ENCODE results near the gene SERHL2. TPM values are rescaled to one million over a fixed set of nuclear protein-coding genes. Genes with fewer than 3 reads are reported as not detected.

The SERHL2 gene, protein sequence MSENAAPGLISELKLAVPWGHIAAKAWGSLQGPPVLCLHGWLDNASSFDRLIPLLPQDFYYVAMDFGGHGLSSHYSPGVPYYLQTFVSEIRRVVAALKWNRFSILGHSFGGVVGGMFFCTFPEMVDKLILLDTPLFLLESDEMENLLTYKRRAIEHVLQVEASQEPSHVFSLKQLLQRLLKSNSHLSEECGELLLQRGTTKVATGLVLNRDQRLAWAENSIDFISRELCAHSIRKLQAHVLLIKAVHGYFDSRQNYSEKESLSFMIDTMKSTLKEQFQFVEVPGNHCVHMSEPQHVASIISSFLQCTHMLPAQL
- 4.9 and 7.1 TPM in 2 replicates for total RNA-seq

DNA sequence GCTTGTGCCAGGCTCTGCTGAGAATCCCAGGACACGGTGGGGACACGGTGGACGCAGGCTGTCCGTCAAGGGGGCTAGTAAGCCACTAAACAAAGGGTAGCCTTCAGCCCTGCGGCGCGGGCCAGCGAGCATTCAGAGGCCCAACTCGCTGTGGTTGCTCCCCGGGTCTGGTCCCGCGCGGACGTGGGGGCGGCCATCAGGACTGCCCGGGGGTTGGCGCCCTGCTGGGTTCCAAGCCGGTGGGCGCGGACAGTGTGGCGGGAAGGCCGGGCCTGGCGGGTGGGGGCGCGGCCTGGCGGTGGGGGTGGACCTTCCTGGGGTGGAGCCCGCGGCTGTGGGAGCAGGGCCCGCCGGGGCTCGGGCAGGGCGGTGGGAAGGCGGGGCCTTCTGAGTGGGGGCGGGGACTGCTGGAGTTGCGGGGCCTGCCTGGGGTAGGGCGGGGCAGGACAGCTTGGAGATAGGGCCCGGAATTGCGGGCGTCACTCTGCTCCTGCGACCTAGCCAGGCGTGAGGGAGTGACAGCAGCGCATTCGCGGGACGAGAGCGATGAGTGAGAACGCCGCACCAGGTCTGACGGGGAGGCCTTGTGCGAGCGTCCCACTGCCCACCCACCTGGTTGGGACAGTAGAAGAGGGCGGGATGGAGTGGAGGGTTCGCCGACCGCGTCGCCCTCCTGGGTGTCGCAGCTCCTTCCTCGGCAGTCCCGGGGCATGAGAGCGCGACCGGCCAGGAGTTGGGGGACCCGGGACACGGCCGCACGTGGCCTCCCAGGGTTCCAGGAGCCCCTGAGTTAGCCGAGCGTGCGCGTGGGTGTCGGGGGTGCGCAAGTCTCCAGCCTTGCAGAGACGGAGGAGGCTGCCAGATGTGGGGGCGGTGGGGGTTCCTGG lies at the start of gene SERHL2:
TSS of gene SERHL2 (plus strand) at position 482 of the 887 bp plus-strand sequence. CDS start at position 547, 65 bp downstream.

DNA sequence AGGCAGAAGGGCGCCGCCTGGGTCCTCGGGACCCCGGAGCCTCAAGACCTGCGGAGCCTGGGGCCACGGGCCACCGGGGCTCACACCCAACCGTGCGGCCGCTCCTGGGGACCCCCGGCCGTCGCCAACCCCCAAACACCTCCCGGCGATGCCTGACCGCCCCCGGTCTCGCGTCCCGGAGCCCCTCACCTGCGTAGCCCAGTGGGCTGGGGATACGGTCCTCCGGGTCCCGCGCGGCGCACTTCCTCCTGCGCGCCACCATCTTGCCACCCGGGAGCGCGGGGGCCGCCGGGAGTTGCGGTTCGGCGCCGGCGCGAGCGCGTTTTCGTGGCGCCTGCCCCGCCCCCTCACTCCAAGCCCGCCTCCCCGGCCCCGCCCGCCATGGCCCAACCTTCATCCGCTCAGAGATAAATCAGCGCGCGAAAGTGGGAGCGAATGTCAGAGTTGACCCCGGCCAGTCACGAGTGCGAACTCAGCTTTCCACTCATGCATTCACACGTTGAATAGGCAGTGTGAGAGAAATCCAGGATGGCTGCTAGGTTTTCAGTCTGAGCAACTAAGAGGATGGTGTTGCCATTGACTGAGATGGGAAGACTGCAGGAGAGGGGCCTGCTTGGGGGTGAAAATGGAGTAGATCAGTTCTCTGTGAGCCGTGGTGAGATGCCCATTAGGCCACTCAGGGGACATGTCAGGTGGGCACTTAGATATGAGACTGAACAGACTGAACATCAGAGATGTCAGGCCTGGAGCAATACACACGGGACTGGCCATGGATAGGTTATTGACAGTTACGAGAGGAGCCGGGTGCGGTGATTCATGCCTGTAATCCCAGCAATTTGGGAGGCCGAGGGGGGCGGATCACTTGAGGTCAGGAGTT lies 34.0 kb upstream of the SERHL2 start, which contains the start of gene RRP7A:
TSS of gene RRP7A (minus strand) at position 272 of the 877 bp plus-strand sequence. CDS start at position 262, 10 bp downstream.

DNA sequence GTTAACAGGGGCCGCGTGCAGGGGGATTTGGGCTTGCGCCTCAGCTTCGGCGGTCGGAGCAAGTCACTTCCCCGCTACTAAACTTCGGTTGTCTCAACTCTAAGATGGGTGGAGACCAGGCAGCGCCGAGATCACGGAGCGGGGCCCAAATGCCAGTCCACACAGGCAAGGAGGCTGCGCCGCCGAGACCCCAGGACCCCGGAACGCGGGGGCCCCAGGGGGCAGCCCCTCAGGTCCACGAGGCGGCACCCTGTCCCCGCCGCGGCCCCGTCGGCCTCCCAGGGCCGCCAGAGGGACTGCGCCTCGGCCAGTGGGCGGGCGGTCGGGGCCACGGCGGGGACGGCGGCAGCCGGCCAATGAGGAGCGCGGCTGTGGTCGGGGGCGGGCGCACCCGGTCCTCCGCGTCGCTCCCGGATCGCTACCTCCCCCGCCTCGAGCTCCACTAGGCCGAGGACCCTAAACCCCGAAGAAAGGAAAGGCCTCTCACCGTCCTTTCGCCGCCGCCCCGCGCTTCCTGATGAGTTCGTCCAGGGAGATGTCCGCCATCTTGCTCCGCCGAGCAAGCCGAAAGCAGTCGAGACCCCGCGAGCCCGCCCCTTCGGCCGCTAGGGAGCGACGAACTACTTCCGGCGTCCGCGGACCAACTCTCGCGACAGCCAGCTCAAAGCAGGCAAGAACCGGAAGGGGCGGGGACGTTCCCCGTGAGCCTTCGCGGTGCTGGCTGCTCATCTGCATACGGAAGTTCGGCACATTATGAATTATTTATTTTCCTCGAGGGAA lies 60.7 kb downstream of the SERHL2 start, which contains the start of gene POLDIP3:
TSS of gene POLDIP3 (minus strand) at position 572 of the 780 bp plus-strand sequence. CDS start at position 546, 26 bp downstream.

Small RNAs within 50 kb of the gene (small RNA-seq; reads per million reads assigned to genes)
- gene RN7SKP80 (not detected), gene RNU6-513P (not detected)

Other genes with a start within 250 kb of the SERHL2 start
- gene NFAM1, start 121.6 kb upstream of the SERHL2 start, total RNA-seq, result under 0.01 and 0.11 TPM in 2 replicates
- 21.0 and 23.4 TPM in 2 replicates for gene RRP7A, start 34.2 kb upstream of the SERHL2 start, total RNA-seq
- gene POLDIP3, start 60.9 kb downstream of the SERHL2 start, total RNA-seq, result 29.1 and 32.5 TPM in 2 replicates
- 0.91 and 0.97 TPM in 2 replicates for gene ATP5MGL, start 86.6 kb downstream of the SERHL2 start, total RNA-seq
- gene CYB5R3, start 95.4 kb downstream of the SERHL2 start, total RNA-seq, result 103 and 117 TPM in 2 replicates
- gene A4GALT, start 166.9 kb downstream of the SERHL2 start, total RNA-seq, result 23.9 and 31.4 TPM in 2 replicates